IPS-20b (cell line): ENCODE measurements around the gene ELAPOR1.

ENCODE experiments used
- H3K27ac ChIP-seq: one replicate; pipeline ENCODE4 v1.5.1; 2013; ENCODE audit warnings: low read length
- H3K27me3 ChIP-seq: 2 replicates; pipeline ENCODE4 v1.6.1; 2013; ENCODE audit warnings: mild to moderate bottlenecking, low read length, inconsistent platforms; ENCODE audit not compliant: insufficient read depth
- H3K36me3 ChIP-seq: 2 replicates; pipeline ENCODE4 v1.6.1; 2013; ENCODE audit warnings: low read depth, mild to moderate bottlenecking, inconsistent platforms, low read length, moderate library complexity; ENCODE audit not compliant: insufficient read depth
- H3K4me1 ChIP-seq: 2 replicates; pipeline ENCODE4 v1.6.1; 2013; ENCODE audit warnings: mild to moderate bottlenecking, control low read depth, inconsistent platforms, low read length, moderate library complexity; ENCODE audit not compliant: insufficient read depth
- H3K4me3 ChIP-seq: 2 replicates; pipeline ENCODE4 v1.5.1; 2013; ENCODE audit warnings: mild to moderate bottlenecking, low read length, inconsistent platforms
- H3K9ac ChIP-seq: 2 replicates; pipeline ENCODE4 v1.6.1; 2013; ENCODE audit warnings: low read depth, mild to moderate bottlenecking, inconsistent platforms, low read length, moderate library complexity
- H3K9me3 ChIP-seq: 2 replicates; pipeline ENCODE4 v1.6.1; 2013; ENCODE audit warnings: mild to moderate bottlenecking, low read depth, low read length, inconsistent platforms; ENCODE audit not compliant: insufficient read depth

The ELAPOR1 gene

GRCh38 chr1:109113590-109114341, at the start of gene ELAPOR1:
TSS of gene ELAPOR1 (plus strand) at chr1:109114115. CDS start at chr1:109114184, 69 bp downstream.
- Histone ChIP-seq H3K4me1 (no peaks in the 10 kb centered on the region), H3K27me3 (peaks cover 74% of the 10 kb centered on the region), H3K4me3 (peak within 1 kb of the TSS; percentile 73), H3K9me3 (no peaks in the 10 kb centered on the region), H3K27ac (no peak within 1 kb of the TSS), H3K9ac (peak within 1 kb of the TSS; percentile 46; the same call in 1 of the 2 replicates), H3K36me3 (no peaks in the 10 kb centered on the region)

- no peak overlapping the region for H3K4me3 ChIP-seq
- peaks cover 60% of the 10 kb centered on the region for H3K36me3 ChIP-seq
- no peaks in the 10 kb centered on the region for H3K4me1 ChIP-seq
- H3K9ac ChIP-seq, result no peak overlapping the region
- no peak overlapping the region for H3K27ac ChIP-seq
- no peaks in the 10 kb centered on the region for H3K9me3 ChIP-seq
- H3K27me3 ChIP-seq, result no peaks in the 10 kb centered on the region
Observed at GRCh38 chr1:109065137-109065536, 48.8 kb upstream of the ELAPOR1 start.

DNA sequence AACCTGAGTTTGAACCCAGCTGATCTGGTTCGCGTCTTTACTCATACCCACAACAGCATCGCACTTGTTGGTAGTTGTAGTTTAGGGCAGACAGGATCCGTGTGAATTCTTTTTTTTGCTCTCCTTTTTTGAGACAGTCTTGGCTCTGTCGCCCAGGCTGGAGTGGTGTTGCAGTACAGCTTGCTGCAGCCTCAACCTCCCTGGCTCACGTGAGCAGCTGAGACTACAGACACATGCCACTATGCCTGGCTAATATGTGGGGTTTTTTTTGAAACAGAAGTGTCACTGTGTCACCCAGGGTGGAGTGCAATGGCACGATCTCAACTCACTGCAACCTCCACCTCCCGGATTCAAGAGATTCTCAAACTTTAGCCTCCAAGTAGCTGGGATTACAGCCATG, 46.0 kb upstream of the ELAPOR1 start:
- Histone ChIP-seq H3K9ac (no peak overlapping the region), H3K27ac (no peak overlapping the region), H3K27me3 (no peaks in the 10 kb centered on the region), H3K36me3 (peaks cover 60% of the 10 kb centered on the region), H3K4me3 (no peak overlapping the region), H3K4me1 (no peaks in the 10 kb centered on the region), H3K9me3 (no peaks in the 10 kb centered on the region)

GRCh38 chr1:109069294-109069693, 44.6 kb upstream of the ELAPOR1 start:
- H3K9me3 ChIP-seq, result no peaks in the 10 kb centered on the region
- no peak overlapping the region for H3K27ac ChIP-seq
- no peak overlapping the region for H3K4me3 ChIP-seq
- H3K9ac ChIP-seq, result no peak overlapping the region
- no peaks in the 10 kb centered on the region for H3K4me1 ChIP-seq
- H3K27me3 ChIP-seq, result no peaks in the 10 kb centered on the region
- peaks cover 53% of the 10 kb centered on the region for H3K36me3 ChIP-seq

- H3K9ac ChIP-seq, result peak within 1 kb of the TSS; percentile 90
Observed at GRCh38 chr1:109075531-109076490, 38.1 kb upstream of the ELAPOR1 start, which contains the start of gene TAF13. TSS of gene TAF13 (minus strand) at chr1:109076003. CDS start at chr1:109075947, 56 bp downstream.

GRCh38 chr1:109078317-109078716, 35.6 kb upstream of the ELAPOR1 start:
- H3K9me3 ChIP-seq, result no peaks in the 10 kb centered on the region
- H3K27me3 ChIP-seq, result no peaks in the 10 kb centered on the region
- no peak overlapping the region for H3K9ac ChIP-seq
- peaks cover 2% of the 10 kb centered on the region; the same call in 1 of the 2 replicates for H3K4me1 ChIP-seq
- no peaks in the 10 kb centered on the region for H3K36me3 ChIP-seq
- H3K27ac ChIP-seq, result no peak overlapping the region
- no peak overlapping the region for H3K4me3 ChIP-seq

More at GRCh38 chr1:109075531-109076490, 38.1 kb upstream of the ELAPOR1 start, which contains the start of gene TAF13:
- no peaks in the 10 kb centered on the region for H3K27me3 ChIP-seq
- peak within 1 kb of the TSS; percentile 50 for H3K27ac ChIP-seq
- H3K4me1 ChIP-seq, result no peaks in the 10 kb centered on the region; the same call in 1 of the 2 replicates
- H3K36me3 ChIP-seq, result peaks cover 7% of the 10 kb centered on the region
- H3K9me3 ChIP-seq, result no peaks in the 10 kb centered on the region
- H3K4me3 ChIP-seq, result peak within 1 kb of the TSS; percentile 94

DNA sequence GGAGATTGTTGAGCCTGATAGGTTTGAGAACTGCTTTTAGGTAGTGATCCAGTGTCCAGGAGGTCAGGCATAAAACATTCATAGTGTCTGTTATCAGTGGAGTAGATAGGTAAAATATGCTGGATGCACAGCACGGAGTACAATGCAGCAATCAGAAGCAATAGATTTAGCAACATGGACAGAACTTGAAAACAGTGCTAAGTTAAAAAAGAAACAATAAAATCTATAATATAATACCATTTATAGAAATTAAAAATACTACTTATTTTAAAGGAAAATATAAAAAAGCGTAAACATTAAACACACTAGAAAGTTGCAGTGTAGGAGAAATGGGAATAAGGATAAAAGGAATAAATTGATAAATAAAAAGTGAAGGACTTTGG, 34.7 kb upstream of the ELAPOR1 start:
- Histone ChIP-seq H3K9me3 (no peaks in the 10 kb centered on the region), H3K27me3 (no peaks in the 10 kb centered on the region), H3K36me3 (no peaks in the 10 kb centered on the region), H3K4me3 (no peak overlapping the region), H3K9ac (no peak overlapping the region), H3K27ac (no peak overlapping the region), H3K4me1 (peaks cover 4% of the 10 kb centered on the region; the same call in 1 of the 2 replicates)

- Histone ChIP-seq H3K4me3 (no peak overlapping the region), H3K36me3 (no peaks in the 10 kb centered on the region), H3K9ac (no peak overlapping the region), H3K9me3 (no peaks in the 10 kb centered on the region), H3K27me3 (no peaks in the 10 kb centered on the region), H3K27ac (no peak overlapping the region), H3K4me1 (peaks cover 4% of the 10 kb centered on the region; the same call in 1 of the 2 replicates)
Observed at GRCh38 chr1:109080441-109081082, 33.4 kb upstream of the ELAPOR1 start.

GRCh38 chr1:109083501-109083900, 30.4 kb upstream of the ELAPOR1 start:
- Histone ChIP-seq H3K36me3 (no peaks in the 10 kb centered on the region), H3K27ac (no peak overlapping the region), H3K27me3 (no peaks in the 10 kb centered on the region), H3K9ac (no peak overlapping the region), H3K4me3 (no peak overlapping the region), H3K4me1 (peaks cover 4% of the 10 kb centered on the region; the same call in 1 of the 2 replicates), H3K9me3 (no peaks in the 10 kb centered on the region)

- H3K27me3 ChIP-seq, result no peaks in the 10 kb centered on the region
- no peaks in the 10 kb centered on the region for H3K9me3 ChIP-seq
- peaks cover 4% of the 10 kb centered on the region; the same call in 1 of the 2 replicates for H3K4me1 ChIP-seq
- no peak overlapping the region for H3K27ac ChIP-seq
- no peak overlapping the region for H3K9ac ChIP-seq
- H3K4me3 ChIP-seq, result no peak overlapping the region
- no peaks in the 10 kb centered on the region for H3K36me3 ChIP-seq
Observed at GRCh38 chr1:109083923-109084322, 30.0 kb upstream of the ELAPOR1 start.
